Smooth muscle cell (in vitro differentiated cells): ENCODE measurements around the gene DAP3. TPM values are rescaled to one million over a fixed set of nuclear protein-coding genes. Genes with fewer than 3 reads are reported as not detected.
"Not testable (repeated sequence)": the region's sequence is repeated elsewhere in the genome, so short reads cannot be mapped to it uniquely, and the experiment has no call there.

Experiments used
- DNase-seq: peaks from one replicate; lab custom pipeline; 2025; ENCODE audit not compliant: unreplicated experiment; lab: John Stamatoyannopoulos, UW
- H2AFZ ChIP-seq: fragments of 200-600 bp; sonication (generic); 2 replicates; pipeline ENCODE4 v1.6.0; 2016; ENCODE audit warnings: antibody characterized with exemption, low read depth, mild to moderate bottlenecking
- H3F3A ChIP-seq: fragments of 200-600 bp; sonication (generic); 2 replicates; pipeline ENCODE4 v1.6.0; 2017; ENCODE audit warnings: antibody characterized with exemption, low read depth
- H3K27ac ChIP-seq: fragments of 200-600 bp; sonication (generic); 2 replicates; pipeline ENCODE4 v1.5.1; 2016; ENCODE audit warnings: low read depth, mild to moderate bottlenecking
- H3K27me3 ChIP-seq: fragments of 200-600 bp; sonication (generic); 2 replicates; pipeline ENCODE4 v1.6.1; 2016; ENCODE audit warnings: low read depth, mild to moderate bottlenecking
- H3K36me3 ChIP-seq: fragments of 200-600 bp; sonication (generic); 2 replicates; pipeline ENCODE4 v1.5.1; 2016; ENCODE audit warnings: low read depth
- H3K4me1 ChIP-seq: fragments of 200-600 bp; sonication (generic); 2 replicates; pipeline ENCODE4 v1.5.1; 2016; ENCODE audit warnings: low read depth
- H3K4me2 ChIP-seq: fragments of 200-600 bp; sonication (generic); 2 replicates; pipeline ENCODE4 v1.6.0; 2016; ENCODE audit warnings: mild to moderate bottlenecking
- H3K4me3 ChIP-seq: fragments of 200-600 bp; sonication (generic); 2 replicates; pipeline ENCODE4 v1.5.1; 2016; ENCODE audit warnings: mild to moderate bottlenecking
- H3K79me2 ChIP-seq: fragments of 200-600 bp; sonication (generic); 2 replicates; pipeline ENCODE4 v1.6.0; 2016; ENCODE audit warnings: low read depth, mild to moderate bottlenecking
- H3K9ac ChIP-seq: fragments of 200-600 bp; sonication (generic); 2 replicates; pipeline ENCODE4 v1.6.0; 2016; ENCODE audit warnings: low read depth
- H3K9me3 ChIP-seq: fragments of 200-600 bp; sonication (generic); replicated peaks from 2 replicates; pipeline ENCODE4 v1.5.1; 2016; ENCODE audit warnings: low read depth
- H4K20me1 ChIP-seq: fragments of 200-600 bp; sonication (generic); 2 replicates; pipeline ENCODE4 v1.6.0; 2016; ENCODE audit warnings: low read depth
- WGBS: methylation state at CpG from one replicate; pipeline ENCODE4 v1.1.7; 2016; ENCODE audit warnings: low lambda C conversion rate; 5-methylcytosine and 5-hydroxymethylcytosine counted together
- polyA plus RNA-seq: library from polyadenylated mRNA; unstranded; fragments of >200 nt; fragmentation: Nextera tagmentation; extraction: Ambion mirVana; gene quantifications from 2 replicates; pipeline ENCODE4 v1.2.1, GENCODE V29; 2016
- total RNA-seq: library from RNA; depleted of rRNA; stranded (reverse); fragments of >200 nt; gene quantifications from 2 replicates; pipeline ENCODE4 v1.2.3, GENCODE V29; 2014
- TF ChIP-seq, protein P1 (sequence below): fragments of 200-600 bp; sonication (generic); IDR thresholded peaks from 2 replicates; pipeline ENCODE4 v1.5.1; 2017; ENCODE audit warnings: borderline replicate concordance, mild to moderate bottlenecking, antibody characterized with exemption; ENCODE audit not compliant: insufficient read depth, poor library complexity, severe bottlenecking

The DAP3 gene
- total and polyA plus RNA-seq, 2 experiments from 2014 or later: 61.2 to 86.3 TPM

DNA sequence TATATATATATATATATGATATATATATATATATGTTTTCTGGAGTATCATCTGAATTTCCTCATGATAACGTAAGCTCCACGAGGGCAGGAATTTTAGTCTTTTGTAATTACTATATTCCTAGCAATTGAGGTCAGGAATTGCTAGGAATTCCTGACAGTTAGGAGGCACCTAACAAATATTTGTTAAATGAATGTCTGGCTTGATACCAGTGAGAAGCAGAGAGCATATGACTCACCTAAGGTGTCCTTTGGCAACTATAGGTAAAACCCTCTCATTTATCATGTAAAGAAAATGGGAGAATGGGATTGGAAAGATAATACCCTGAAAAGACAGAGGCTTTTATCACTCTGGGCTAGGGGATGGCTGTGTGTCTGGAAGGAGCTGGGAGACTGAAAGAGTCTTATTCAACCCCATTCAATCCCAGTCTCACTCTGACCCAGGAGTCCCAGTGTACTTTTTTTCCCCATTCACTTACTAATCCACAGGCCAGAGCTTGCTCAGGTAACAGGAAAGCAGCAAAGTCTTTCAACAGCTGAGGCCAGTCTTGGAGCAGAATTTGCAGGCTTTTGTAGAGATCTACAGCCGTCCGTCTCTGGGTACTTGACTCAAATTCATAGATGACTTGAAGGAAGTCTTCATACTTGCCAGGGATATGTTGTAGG, 71.2 kb downstream of the DAP3 start:
- H3F3A ChIP-seq: no peaks in the 10 kb centered on the region
- H3K27ac ChIP-seq: no peak overlapping the region
- no peak overlapping the region for H2AFZ ChIP-seq
- H4K20me1 ChIP-seq: no peaks in the 10 kb centered on the region
- H3K4me2 ChIP-seq: no peak overlapping the region
- no peaks in the 10 kb centered on the region for H3K4me1 ChIP-seq
- no peak overlapping the region for H3K4me3 ChIP-seq
- no peaks in the 10 kb centered on the region for H3K27me3 ChIP-seq
- no peak overlapping the region for H3K9ac ChIP-seq
- H3K9me3 ChIP-seq: no peaks in the 10 kb centered on the region
- TF ChIP-seq, protein P1, sequence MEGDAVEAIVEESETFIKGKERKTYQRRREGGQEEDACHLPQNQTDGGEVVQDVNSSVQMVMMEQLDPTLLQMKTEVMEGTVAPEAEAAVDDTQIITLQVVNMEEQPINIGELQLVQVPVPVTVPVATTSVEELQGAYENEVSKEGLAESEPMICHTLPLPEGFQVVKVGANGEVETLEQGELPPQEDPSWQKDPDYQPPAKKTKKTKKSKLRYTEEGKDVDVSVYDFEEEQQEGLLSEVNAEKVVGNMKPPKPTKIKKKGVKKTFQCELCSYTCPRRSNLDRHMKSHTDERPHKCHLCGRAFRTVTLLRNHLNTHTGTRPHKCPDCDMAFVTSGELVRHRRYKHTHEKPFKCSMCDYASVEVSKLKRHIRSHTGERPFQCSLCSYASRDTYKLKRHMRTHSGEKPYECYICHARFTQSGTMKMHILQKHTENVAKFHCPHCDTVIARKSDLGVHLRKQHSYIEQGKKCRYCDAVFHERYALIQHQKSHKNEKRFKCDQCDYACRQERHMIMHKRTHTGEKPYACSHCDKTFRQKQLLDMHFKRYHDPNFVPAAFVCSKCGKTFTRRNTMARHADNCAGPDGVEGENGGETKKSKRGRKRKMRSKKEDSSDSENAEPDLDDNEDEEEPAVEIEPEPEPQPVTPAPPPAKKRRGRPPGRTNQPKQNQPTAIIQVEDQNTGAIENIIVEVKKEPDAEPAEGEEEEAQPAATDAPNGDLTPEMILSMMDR: no peak
- DNase-seq: no peak
- peaks cover 17% of the 10 kb centered on the region for H3K36me3 ChIP-seq
- 89% methylated on average over 4 of the region's 4 CpGs for WGBS
- H3K79me2 ChIP-seq: no peaks in the 10 kb centered on the region

DNA sequence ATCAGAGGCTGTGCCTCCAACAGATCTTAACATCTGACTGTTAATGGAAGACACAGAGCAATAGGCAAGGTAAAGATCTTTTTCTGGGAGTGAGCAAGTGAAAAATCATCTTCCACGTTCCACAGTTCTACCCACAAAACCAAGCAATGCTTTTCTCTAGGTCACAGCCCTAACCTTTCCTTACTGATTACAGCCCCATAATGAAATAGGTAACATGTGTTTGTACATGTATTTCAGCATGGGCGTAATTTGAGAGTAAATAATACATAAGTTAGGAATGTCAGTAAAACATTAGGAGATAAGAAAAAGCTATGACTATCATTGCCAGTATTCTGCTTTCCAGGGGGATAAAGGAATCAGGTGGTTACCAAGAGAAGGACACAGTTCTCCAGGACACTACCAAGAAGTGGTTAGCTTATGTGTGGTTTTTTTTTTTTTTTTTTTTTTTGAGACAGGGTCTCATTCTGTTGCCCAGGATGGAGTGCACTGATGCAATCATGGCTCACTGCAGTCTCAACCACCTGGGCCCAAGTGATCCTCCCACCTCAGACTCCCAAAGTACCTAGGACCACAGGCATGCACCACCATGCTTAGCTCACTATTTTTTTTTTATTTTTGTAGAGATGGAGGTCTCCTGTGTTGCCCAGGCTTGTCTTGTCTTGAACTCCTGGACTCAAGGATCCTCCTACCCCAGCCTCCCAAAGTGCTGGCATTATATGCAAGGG, 72.0 kb downstream of the DAP3 start:
- H3K9me3 ChIP-seq: no peaks in the 10 kb centered on the region
- no peak overlapping the region for H3K9ac ChIP-seq
- TF ChIP-seq, protein P1: no peak
- no peak overlapping the region for H2AFZ ChIP-seq
- WGBS: 94% methylated on average over 2 of the region's 2 CpGs
- H3K4me1 ChIP-seq: no peaks in the 10 kb centered on the region
- H3K27me3 ChIP-seq: no peaks in the 10 kb centered on the region
- no peaks in the 10 kb centered on the region for H3F3A ChIP-seq
- no peaks in the 10 kb centered on the region for H3K79me2 ChIP-seq
- no peak overlapping the region for H3K4me2 ChIP-seq
- H3K36me3 ChIP-seq: peaks cover 17% of the 10 kb centered on the region
- DNase-seq: no peak
- H3K4me3 ChIP-seq: no peak overlapping the region
- no peaks in the 10 kb centered on the region for H4K20me1 ChIP-seq
- no peak overlapping the region for H3K27ac ChIP-seq

DNA sequence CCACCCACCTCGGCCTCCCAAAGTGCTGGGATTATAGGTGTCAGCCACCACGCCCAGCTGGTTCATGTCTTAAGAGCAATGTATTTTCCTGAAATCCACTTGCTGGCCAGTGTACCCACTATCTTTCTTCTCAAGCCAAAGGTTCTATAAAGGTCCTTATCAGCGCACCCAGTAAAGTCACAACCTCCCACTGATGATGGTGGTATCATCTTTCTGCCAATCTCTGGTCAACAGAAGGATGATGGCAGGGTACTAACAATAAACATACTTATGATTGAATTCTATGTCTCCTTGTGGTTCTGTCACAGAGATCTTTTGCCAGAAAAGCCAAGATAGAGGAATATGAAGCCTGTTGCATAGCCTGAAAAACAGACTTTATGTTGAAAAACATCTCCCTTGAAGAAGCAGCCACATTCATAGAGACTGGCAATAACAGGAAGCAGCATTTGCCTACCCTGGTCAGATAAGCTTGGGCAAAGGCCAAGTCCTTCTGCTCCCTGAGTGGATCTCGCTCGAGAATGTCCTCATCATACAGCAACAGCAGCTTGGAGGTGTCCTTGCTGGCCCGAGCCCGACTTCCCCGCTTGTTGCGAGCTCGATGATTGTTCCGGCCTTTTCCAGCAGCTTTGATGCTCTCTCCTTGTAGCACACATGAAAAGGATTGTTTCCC, 73.0 kb downstream of the DAP3 start:
- no peak overlapping the region for H3K4me3 ChIP-seq
- DNase-seq: no peak
- no peak overlapping the region for H3K9ac ChIP-seq

DNA sequence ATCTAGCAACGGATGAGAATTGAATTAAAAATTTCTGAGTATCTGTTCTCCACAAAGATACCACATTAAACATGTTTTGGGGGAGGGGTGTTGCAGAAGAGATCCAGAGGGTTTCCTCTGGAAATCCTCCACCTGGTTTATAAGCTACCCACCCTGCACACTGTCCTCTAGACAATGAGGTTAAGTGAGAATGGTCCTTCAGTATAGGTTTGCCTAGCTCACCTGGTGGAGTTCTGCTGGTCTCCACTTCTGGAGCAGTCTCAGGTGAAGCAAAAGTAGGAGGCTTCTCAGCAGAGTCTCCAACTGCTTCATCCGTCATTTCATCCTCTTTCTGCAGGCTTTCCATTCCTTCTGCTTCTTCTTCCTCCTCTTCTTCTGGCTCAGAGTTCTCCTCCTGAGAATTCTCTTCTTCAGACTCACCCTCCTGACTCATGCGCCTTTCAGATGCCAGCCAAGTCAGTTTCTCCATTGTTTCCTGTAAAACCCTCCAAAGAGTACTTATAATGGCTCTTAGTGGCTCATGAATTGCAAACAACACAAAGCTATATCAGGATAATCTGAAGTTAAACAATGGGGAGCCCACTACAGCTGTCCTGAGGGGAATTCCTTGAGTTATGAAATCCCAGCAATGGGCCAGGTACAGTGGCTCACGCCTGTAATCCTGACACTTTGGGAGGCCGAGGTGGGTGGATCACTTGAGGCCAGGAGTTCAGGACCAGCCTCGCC, 74.4 kb downstream of the DAP3 start:
- not testable (repeated sequence) for H3K4me1 ChIP-seq, H3F3A ChIP-seq, H4K20me1 ChIP-seq, H3K9me3 ChIP-seq, H3K27me3 ChIP-seq, H3K27ac ChIP-seq, DNase-seq, H3K4me3 ChIP-seq, H3K79me2 ChIP-seq, H3K9ac ChIP-seq, H2AFZ ChIP-seq, H3K4me2 ChIP-seq
- H3K36me3 ChIP-seq: peaks cover 17% of the 10 kb centered on the region
- 89% methylated on average over 6 of the region's 6 CpGs for WGBS

More for the DNA sequence above, 73.0 kb downstream of the DAP3 start:
- Histone ChIP-seq H3K27ac (no peak overlapping the region), H3K4me2 (no peak overlapping the region), H4K20me1 (no peaks in the 10 kb centered on the region), H3K27me3 (no peaks in the 10 kb centered on the region), H2AFZ (no peak overlapping the region), H3K4me1 (no peaks in the 10 kb centered on the region), H3K9me3 (no peaks in the 10 kb centered on the region), H3K79me2 (no peaks in the 10 kb centered on the region), H3K36me3 (peaks cover 17% of the 10 kb centered on the region), H3F3A (no peaks in the 10 kb centered on the region)
- TF ChIP-seq, protein P1: no peak
- WGBS: 97% methylated on average over 11 of the region's 11 CpGs

DNA sequence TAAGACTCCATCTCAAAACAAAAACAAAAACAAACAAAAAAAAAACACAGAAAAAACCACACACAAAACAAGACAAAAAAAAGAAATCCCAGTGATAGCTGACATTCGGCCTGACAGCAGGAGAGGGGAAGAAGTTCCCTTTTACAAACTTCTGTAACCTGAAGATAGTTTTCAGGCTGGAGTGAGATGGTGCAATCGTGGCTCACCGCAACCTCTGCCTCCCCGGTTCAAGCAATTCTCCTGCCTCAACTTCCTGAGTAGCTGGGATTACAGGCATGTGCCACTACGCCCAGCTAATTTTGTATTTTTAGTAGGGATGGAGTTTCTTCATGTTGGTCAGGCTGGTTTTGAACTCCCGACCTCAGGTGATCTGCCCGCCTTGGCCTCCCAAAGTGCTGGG, 75.1 kb downstream of the DAP3 start:
- peaks cover 17% of the 10 kb centered on the region for H3K36me3 ChIP-seq
- WGBS: 97% methylated on average over 7 of the region's 7 CpGs
- not testable (repeated sequence) for H3K9me3 ChIP-seq, H3K4me2 ChIP-seq, H3K9ac ChIP-seq, H4K20me1 ChIP-seq, H3K4me1 ChIP-seq, H3K4me3 ChIP-seq, H3K27ac ChIP-seq, DNase-seq, H3F3A ChIP-seq, H3K27me3 ChIP-seq, H3K79me2 ChIP-seq, H2AFZ ChIP-seq
